Activated CD4-positive, CD25-positive, alpha-beta regulatory T cell treated with anti-CD3 and anti-CD28 coated beads, Interleukin-2, amount 50 U/mL, for 24 hours (primary cell): ENCODE data around the gene IL10.

ENCODE experiments used
- ATAC-seq, 2 donors: fragments of 150-1000 bp; cut with Tn5 transposase; one replicate each; pipeline ENCODE4 v1.10.0; 2021; ENCODE audit warnings: mild to moderate bottlenecking in 1 of 2, moderate library complexity in 1 of 2

IL10 gene

DNA sequence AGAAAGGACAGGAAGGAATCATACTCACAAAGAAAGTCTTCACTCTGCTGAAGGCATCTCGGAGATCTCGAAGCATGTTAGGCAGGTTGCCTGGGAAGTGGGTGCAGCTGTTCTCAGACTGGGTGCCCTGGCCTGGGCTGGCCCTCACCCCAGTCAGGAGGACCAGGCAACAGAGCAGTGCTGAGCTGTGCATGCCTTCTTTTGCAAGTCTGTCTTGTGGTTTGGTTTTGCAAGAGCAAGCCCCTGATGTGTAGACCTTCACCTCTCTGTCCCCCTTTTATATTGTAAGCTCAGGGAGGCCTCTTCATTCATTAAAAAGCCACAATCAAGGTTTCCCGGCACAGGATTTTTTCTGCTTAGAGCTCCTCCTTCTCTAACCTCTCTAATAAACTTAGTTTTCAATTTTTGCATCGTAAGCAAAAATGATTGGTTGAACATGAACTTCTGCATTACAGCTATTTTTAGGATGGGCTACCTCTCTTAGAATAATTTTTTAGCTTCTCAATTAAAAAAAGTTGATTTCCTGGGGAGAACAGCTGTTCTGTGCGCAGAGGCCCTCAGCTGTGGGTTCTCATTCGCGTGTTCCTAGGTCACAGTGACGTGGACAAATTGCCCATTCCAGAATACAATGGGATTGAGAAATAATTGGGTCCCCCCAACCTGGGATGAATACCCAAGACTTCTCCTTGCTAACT, at the start of gene IL10:
Gene IL10, minus strand, starts transcription at position 252 of the 695 bp plus-strand sequence. Its CDS starts 59 bp downstream, at position 193.
- no peak for ATAC-seq

DNA sequence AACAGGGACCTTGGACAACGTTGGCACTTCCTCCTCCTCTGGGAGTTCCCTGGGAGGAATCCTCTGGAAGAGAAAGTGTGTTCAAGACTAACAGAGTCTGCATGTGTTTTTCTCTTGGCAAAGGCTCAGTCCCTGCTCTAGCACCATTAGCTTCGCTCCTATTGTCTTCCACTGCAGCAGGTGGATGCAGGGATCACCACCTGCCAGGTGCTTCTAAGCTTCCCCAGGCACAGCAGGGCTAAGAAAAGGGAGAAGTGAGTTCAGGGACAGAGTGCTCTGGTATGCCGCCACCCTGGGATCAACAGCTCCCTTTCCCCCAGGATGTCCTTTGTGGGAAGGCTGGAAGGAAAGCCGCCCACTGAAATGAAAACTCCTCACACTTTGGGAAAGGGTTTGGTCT, 49.2 kb upstream of the IL10 start:
- ATAC-seq = no peak

DNA sequence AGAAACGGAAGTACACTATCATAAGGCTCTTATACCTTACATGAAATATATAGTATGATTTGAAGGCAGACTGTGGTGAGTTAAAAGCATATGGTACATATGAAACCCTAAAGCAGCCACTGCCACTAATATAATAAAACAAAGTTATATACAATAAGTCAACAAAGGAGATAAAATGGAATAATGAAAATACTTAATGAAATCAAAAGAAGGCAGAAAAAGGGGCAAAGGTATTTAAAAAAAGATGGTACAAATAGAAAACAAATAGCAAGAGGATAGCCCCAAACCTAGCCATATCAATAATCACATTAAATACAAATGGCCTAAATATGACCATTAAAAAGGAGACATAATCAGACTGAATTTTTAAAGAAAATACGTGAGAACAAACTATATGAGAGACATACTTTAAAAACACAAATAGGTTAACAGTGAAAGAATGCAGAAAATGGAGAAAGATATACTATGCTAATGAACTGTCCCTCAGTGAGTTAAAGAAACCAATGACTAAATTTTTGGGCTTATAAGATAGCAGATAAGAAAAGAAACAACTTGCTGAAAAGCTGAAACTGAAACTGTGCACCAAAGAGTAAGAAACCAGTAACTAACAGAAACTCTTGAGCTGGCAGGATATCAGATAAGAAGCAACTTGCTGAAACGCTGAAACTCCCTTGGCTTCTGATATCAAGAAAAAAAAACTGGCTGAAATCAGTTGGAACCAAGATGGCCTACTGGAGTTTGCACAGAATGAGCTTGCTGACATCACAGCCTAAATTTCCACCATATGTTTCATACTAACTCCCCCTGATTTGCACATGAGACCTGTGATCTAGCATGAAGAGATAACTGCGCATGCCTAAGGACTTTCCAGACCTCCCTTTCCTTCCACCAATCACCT, 44.3 kb upstream of the IL10 start:
- peak; percentile 89 to 95 for ATAC-seq

DNA sequence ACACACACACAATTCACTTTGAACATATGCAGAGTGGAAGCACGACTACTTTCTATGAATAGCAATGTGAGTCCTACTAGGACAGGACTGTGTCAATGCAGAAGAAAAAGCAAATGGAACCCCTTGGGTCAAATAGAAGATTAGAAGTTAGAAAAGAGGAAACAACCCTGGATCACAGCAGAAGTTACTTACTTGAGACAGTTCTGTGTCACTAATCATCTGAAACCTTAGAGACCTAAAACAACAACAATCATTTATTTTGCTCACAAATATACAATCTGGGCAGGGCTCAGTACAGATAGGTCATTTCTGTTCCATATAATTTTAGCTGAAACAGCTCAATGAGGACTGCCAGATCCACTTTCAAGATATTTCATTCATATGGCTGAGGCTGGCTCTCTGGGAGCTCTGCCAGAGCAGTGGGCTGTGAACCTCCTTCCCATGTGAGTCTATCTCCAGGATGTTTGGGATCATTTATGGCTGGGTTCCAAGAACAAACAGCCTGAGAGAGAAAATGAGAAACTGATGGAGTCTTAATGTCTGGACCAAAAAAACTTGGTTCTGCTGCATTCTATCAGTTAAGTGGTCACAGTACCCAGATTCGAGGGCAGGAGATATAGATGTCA, 42.5 kb upstream of the IL10 start:
- no peak for ATAC-seq

DNA sequence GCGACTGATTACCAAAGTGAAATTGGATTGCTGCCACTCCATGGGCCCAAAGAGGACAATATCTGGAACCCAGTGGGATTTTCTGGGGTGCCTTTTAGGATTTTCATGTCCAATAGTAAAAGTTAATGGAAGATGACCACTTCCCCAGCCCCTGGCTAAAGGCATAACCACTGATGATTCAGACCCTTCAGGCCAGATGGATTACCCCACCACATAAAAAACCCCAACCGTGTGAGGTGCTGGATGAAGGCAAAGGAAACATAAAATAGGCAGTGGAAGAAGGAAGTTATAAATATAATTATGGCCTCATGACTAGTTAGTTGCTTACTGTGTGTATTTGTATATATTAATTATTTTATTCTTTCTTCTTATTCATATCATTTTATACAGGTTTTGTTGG, 40.2 kb upstream of the IL10 start:
- ATAC-seq = no peak

DNA sequence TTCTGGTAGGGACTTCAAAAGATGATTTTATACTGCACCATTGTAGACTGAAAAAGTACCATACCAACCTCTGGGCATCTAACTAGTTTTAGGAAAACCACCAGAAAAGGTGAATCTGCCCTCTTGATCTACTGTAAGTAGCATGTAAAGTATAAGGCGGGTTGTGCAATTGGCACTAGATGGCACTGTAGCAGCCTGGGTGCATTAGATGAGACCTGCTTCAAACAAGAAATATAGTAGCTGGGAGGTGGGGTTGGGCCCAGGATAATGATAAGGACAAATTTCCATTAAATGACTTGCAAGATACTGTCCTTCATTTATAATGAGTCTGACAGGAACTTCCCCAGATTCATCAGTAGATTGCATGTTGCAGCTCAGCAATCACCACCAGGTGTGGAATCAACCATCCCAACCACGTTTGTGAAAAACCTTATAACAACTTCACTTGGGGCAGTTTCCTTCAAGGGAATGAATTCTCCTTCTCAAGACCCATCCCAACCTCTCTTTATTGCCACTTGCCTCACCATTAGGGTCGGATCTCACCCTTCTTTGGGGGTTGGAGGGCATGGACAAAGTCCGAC, 37.3 kb upstream of the IL10 start:
- ATAC-seq = peak; percentile 55 to 57

DNA sequence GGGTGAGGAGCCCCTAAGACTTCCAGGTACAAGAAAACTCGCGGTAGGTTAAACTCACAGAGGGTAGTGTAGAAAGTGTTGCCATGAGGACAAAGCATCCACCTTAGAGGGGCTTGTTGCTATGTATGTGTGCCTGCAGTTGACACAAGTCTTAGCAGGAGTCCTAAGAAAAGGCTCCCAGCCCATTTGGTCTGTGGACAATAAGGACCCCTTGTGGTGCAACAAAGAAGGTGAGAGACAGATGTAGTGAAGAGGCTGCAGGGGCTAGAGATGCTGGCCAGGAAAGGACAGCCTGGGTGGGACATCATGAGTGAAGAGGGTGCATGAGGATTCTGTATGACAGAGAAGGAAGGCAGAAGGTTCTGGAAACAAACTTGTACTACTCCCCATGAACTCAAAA, 36.3 kb upstream of the IL10 start:
- peak; percentile 66 to 68 for ATAC-seq

DNA sequence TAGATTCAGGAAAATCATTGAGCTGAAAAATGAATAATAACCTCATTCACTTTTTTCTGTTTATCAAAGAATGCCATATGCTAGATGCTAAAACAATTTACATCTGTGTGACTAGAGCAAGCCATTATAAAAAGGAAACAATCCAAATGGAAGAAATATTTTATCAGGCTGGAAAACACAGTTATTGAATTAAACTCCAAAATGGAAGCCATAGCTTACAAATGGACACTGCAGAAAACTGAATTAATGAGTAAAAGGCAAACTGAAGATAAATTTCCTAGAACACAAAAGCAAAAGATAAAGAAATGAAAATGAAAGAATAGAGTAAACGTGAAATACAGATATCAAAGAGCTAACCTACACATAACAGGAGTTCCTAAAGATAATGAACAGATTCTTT, 33.1 kb upstream of the IL10 start:
- ATAC-seq = no peak

DNA sequence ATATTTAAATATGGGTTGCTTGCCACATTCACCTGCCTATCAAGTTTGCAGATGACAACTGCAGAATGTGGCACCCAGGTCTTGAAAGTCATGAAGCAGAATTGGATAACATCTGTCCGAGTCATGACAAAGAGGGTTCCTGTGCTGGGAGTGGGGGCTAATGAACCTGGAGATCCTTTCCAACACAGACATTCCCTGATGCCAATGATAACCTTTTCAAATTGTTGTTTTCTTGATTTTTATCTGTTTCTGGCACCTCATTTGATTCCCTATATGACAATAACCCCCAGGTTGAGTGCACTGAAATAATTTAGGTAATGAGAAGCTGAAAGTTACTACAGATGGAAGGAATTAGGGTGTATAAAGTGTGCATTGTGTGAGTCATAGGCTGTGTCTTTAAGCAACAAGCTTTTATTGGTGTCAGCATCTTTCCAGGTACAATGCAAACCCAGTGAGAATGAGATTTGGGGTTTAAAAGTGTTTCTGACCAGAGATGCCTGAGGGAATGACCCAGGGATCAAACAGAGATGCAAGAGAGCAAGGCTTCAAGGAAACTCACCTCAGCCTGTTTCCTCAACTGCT, 32.0 kb upstream of the IL10 start:
- no peak for ATAC-seq

DNA sequence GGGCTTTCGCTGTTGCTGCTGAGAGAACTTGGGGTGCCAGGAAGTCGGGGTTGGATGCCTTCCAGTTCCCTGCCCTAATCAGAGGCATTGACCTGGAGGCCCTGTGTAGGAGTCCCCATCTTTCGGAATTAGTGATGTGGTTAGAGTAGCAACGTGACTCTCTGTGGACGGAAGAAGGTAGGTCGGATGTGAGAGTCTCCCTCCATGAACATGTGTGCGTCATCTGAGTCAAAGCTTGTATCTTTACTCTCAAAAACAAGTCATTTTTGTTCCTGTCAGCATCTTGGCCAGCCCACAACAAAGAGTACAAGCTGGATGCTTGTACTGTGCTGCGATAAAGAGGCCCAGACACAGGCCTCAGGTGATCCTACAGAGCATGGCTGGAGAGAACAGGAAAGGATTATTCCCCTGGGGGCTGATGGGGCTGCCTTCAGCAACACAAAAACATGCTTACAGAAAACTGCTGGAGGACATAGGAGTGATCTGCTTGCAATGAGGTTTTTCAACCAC, 31.0 kb upstream of the IL10 start:
- ATAC-seq = peak; percentile 94 to 95

DNA sequence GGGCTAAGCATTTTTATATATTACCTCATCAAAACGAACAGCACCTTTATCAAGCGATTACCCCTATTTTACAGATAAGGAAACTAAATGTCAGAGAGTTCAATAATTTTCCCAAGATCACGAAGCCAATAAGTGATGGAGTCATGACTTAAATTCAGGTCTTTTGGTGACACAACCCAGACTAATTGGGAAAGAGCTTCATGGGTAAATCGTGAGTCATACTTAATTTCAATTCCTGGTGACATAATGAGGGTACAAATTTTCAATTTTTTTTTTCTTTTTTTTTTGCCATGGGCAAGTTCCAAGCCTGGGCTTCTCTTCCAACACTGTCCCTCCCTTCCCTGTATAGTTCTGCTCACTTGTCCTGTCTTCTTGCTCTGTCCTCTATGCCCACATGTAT, 30.1 kb upstream of the IL10 start:
- ATAC-seq = no peak

DNA sequence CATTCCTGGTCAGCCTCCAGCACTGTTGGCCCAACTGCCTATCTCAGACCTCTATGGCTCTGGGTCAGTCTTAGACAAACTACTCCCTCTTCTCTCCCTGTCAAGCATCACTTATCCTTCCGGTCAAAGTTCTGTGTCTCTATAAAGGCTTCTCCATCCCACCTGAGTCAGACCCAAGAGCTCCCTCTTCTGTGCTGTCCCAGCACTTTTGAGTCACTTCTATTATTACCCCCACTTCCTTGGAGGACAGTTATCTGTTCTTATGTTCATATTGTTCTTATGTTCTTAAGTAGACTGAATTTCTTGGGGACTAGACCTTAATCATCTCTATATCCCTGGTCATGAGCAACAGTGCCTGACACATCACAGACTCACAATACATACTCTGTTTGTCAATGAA, 29.2 kb upstream of the IL10 start:
- no peak for ATAC-seq

DNA sequence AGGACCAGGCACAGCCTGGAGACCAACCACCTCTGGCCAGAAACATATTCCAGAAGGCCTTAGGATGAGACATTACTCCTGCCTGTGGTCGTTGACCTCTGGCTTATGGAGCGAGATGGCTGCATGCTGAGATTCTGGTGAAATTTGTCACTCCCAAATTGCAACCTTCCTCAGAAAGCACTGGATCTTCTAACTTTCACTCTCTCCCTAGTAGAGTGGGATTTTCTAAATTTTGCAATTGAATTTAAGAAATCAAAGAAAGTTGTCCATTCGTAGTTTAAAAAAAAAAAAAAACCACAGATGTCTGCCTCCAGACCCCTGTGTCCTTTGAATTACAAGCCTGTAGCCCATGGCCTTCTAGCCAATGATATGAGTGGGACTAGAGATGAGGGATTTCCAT, 28.6 kb upstream of the IL10 start:
- no peak for ATAC-seq

DNA sequence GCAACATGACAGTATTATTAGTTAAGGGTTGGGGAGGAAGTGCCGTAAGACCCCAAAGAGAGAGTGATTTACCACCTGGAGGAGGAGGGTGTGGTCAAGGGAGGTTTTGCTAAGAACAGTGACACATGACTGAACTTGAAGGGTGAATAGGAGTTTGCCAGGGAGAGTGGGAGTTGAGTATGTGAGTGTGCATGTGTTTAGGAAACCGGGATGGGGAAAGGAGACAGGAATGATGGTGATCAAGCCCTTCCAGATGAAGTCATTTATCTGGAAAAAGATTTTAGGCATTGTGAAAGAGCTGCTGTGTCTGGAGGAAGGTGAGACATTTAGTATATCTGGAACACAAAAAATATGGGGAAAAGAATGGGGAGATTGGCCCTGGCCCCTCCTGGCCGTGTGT, 28.1 kb upstream of the IL10 start:
- ATAC-seq = no peak

DNA sequence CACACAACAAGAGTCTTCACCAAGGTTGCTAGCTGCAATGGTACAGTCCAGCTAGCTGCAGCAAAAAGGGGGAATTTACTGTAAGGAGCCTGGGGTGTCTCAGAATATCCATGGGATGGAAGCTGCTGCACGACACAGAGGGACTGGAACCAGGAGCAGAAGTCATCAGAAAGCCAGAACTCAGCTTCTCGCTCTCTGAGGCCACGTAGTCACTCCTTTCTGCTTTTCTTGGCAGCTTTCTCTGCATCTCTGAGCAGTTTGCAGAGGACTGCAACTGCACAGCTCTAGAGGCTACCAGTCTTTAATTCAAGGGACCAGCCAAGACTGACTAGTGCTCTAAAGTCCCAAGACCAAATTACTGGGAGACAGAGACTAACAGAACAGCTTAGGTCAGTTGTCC, 27.0 kb upstream of the IL10 start:
- ATAC-seq = no peak

DNA sequence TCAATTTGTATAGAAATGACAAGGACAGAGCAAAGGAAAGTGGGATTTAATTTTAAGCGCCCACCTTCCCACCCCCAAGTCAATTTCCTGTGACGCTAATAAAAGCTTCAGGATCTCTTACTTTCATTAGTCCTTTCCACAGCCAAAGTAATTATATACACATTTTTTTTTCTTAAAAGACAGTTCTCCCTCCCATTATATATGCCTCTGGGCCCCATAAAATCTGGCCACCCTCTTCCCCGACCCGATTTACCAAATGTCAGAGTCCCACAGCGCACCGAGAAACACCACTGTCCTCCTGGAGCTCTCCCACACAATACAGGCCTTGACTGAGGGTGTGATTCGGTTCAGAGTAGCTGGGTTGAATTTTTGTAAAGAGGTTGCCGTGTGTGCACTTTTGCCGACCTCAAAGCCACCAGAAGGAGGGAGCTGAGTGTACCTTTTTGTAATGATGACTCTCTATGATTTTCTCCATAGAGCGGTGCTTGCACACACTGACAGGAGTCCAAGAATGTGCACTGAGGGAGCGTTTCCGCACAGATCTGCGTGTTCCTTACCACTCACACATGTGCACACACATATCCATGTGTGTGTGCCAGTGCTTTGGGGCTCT, 26.2 kb upstream of the IL10 start:
- ATAC-seq = no peak

DNA sequence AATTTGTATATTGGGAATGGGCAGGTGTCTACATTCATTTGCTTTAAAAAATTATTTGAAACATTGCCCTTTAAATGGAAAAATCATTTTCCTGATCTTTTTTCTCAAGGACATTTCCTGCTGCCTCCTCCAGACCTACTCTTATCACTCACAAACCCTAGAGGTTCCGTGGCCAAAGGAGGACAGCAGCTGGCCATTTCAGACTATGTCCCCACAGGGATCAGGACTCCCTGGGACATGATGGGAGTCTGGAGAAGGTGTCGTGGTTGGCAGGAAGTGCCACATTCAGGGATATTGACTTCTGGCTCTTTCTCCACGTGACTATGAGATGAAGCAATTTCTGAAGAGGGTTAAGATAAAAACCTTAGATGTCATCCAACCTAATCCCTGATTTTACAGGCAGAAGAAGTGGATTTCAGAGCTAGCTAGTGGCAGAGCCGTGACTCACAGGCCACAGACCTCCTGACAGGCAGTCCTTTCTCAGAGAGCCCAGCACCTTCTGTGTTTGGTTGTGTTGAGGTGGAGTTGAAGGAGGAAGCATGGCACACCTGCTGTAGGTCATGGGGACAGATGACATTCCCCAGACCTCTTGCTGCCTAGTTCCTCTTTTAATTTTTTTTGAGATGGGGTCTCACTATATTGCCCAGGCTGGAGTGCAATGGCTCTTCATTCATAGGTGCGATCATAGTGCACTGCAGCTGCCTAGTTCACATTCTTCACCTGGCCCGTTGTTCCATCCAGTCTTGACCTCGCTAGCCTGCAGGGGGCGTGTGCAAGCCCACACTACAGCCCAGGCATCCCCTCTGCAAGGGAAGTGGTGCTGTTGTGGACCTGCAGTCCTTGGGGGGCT, 25.5 kb upstream of the IL10 start:
- ATAC-seq = no peak

DNA sequence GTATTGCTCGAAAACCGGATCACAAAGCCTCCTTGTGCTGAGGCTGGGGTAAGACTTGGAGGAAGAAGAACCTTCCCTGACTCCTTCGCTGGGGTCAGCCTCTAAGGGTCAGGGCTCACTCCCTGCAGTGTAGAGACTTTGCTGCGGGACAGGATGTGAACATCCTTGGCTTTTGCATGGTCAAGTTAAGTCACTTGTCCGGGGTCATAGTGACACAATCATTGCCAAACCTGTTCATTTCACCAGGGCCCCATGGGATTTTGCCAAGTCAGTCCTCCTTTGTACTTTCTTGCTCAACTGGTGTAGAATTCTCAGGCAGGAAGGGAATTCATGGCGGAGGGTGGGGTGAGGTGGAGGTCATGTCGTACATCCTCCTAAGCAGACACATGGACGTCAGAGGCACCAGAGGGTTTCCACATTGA, 24.7 kb upstream of the IL10 start:
- no peak for ATAC-seq

DNA sequence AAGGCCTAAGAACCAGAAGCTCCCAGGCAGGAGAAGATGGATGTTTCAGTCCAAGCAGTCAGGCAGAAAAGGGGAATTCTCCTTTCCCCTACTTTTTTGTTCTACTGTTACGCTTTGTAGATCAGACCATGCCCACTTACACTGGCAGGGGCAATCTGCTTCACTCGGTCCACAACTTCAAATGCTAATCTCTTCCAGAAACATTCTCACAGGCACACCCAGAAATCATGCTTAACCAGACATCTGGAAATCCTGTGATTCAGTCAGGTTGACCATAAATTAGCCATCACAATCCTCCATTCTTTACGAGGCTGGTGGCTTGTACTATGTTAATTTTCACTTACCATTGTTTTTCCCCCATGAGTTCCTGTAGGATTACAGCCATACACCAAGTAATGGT, 23.8 kb upstream of the IL10 start:
- no peak for ATAC-seq

DNA sequence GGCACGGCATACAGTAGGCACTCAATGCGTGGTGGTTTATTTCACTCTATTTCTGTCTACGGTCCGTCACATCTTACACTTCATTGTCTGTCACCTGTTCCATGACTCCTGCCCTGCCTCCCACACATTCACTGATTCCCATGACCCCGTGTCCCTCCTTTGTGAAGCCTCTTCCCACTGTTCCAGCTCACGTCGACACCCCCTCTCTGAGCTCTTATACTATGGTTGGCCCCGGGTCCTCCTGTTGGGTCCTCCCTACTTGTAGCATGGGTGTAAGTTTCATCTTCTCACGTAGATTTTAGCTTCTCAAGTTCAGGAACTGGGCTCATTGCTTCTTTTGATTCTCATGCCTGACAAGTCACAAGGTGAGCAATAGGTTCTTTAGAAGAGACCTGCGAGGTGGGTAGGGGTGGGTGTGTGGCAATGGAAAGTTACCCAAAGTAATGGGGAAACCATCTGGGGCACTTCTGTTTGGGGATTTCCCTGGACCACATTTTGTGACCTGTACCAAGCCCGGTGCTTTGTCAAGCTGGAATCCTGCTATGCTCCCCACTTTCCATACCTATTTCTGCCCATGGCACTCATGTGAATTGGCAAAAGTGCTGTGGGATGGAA, 22.1 kb upstream of the IL10 start:
- ATAC-seq = peak; percentile 57 to 63

DNA sequence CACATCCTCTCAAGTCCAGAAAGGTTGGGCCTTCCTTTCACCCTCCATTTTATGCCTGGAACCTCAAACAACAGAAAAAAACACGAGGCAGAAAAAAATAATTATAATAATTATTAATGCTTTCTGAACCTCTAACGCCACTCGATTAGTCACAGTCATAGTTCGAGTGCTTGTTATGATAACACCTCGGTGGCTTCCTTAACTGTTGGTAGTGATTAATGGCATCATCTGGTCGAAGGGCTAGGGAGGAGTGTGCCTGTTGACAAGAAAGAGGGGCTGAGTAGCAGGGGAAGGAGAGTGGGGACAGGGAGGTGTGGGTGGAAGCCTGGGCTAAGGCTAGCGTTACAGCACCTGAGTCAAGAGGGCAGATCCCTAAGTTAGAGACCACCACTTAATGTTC, 21.3 kb upstream of the IL10 start:
- ATAC-seq = peak; percentile 27 to 47
